HG03095 (cell line): ENCODE data around the gene PTPRM.

Source experiments
- ATAC-seq: cut with Tn5 transposase; IDR thresholded peaks from one replicate; pipeline ENCODE4 v1.9.1; 2021; ENCODE audit warnings: moderate library complexity; ENCODE audit not compliant: unreplicated experiment

PTPRM gene

DNA sequence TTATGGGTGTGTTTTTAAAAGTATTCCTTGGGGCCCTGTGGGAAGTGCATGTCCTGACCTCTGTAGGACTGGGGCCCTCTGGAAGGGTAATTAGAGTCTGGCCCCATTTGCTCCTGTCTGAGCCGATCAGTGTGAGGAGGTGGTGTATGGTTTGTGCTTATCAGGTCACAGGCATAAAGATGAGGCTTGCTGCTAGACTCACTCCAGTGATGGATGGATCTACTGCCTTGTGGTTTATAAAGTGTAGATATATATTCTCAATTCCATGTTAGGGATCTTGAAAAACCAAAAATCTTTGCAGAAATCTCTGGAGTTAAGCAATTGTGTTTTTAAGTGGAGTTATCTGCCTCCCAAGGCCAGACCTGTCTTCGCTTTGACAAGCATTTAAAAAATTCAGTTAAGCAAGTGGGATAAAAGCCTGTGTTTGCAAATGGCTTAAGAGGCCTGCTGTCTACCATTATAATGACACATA, 182.4 kb downstream of the PTPRM start:
- no peak for ATAC-seq

DNA sequence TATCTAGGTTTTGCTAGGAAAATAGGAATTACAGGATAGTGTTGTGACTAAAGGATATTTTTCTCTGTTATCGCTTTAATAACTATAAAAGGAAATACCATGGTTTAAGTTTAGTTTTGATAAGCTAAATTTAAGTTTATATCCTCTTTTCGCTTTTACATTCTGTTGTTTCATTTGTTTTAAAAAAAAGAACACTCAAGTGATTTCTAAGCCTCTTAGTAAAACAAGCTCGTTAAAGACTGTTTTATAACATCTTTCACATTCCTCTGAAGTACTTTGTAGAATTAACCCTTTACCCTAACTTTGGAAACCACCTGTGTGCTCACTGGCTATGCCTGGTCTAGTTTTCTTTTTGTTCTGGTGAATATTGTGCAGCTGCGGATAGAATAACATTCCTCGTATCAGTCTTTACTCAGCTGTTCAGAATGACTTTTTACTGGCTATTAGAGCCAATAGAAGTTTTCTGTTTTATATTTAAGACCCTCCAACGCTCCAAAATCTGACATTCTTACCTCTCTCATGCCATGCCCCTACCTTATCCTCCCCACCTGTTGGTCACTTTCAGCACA, 183.1 kb downstream of the PTPRM start:
- no peak for ATAC-seq

- ATAC-seq, result no peak
Measured at GRCh38 chr18:7750966-7751365, 183.8 kb downstream of the PTPRM start.

DNA sequence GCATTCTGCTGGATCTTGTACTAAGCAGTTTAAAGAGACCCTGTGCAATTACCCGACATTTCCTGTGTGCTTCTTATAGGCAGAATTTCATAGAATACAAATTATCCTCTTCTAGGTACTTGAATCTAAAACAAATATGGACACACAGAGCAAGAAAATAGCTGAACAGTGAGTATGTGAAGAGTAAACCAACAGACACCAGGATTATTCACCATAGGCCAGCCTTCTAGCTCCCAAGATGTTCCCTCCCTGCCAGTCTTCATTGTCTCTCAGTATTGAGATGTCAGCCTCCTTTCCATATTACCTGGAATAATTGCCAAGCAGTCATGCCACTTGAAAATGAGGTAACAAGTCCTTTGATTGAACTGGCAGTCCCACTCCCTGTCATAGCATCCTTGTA, 187.1 kb downstream of the PTPRM start:
- ATAC-seq, result no peak

DNA sequence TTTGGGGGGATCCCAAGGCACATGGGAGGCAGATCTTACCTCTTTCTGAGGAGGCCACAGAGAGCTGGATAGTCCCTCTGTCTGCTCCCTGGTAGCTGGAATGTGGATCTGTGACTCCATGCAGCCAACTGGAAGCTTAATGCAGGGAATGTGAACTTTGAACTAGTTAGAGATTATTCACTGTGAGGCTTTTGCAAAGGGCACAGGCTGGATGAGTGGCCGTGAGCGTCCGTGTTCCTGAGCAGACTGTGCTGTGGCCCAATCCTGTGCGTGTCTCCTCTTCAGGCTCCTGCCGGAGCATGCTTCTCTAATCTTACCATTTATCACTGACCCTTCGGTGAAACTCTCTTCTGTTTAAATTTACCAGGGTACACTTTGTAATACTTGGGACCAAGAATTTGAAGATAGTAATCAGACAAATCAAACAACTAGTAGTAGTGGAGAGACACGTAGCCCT, 187.6 kb downstream of the PTPRM start:
- no peak for ATAC-seq

- no peak for ATAC-seq
Measured at GRCh38 chr18:7755753-7756475, 188.8 kb downstream of the PTPRM start.

DNA sequence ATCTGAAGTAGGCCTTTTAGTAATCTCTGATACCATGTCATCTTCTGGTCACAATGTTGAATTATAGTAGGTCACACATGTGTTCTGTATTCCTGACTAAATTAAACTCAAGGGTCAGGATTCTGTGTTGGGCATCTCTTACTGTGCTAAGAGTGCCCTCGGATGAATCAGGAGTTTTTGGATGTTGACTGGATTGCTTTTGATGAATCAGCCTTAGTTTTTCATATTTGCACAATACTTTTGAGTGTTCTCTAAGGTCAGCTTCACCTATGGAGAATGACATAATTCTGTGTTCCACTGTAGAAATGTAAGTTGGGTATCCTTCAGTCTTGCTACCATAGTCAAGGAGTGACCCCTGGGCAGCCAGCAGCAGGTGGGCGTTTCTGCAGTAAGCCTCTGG, 190.1 kb downstream of the PTPRM start:
- no peak for ATAC-seq

GRCh38 chr18:7758764-7759163, 191.6 kb downstream of the PTPRM start:
- no peak for ATAC-seq

DNA sequence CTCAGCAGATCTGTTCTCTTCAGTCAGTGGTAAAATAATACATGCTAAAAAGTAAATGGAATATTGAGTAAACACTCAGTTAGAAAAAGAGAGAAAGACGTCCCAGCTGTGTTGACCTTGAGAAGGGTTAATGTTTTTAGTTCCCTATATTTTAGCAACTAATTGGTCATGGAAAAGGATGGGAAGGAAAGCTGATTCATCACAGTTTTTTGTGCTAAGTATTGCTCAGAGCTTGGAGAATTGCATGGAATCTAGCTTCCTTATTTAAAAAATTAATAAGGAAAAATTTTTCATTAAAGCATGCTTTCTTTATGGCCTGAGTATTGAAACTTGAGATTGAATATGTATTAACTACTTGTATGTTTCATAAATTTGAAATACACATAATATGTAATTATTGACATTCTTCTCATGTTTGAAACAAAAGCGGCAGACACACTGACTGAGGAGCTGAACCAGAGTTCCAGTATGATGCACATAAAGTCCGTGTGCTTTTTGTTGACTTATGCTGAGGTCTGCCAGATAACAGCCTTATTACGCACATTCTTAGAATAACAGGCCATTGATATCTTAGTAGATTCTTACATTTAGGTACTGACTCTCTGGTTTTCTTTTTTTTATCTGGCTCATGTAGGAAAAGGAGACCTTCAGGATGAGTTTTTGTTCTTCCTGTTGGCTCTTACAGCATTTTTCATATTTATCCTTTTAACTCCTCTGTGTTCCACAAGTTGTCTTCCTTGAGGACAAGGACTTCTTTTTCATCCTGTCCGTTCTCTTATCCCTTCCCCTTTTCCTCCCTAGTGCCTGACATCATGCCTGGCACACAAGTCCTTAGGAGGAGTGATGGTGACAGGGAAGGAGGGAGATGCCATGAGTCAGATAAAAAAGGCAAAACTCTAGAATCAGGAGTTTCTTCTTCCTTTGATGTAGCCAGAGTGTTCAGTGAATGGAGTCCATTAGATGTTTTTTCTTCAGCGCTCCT, 194.1 kb downstream of the PTPRM start:
- no peak for ATAC-seq

- no peak for ATAC-seq
Measured at GRCh38 chr18:7764405-7764804, 197.3 kb downstream of the PTPRM start.

DNA sequence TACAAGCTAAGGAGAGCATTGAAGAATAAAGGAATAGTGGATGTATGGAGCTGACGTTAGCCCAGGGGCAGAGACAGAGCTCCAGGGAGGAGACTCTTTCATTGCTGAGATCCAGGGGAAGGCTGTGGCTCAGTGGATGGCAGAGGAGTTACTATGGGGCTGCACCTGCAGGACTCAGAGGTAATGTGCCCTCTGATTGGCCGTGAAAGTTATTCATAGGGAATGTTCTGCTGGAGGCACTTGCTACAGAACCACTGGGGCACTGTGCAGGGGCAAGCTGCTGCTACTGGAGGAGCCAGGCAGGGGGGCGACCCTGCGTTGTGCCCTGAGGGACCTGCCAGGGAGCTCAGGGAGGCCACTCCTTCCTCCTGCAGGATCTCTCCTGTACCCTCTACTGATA, 199.2 kb downstream of the PTPRM start:
- no peak for ATAC-seq

DNA sequence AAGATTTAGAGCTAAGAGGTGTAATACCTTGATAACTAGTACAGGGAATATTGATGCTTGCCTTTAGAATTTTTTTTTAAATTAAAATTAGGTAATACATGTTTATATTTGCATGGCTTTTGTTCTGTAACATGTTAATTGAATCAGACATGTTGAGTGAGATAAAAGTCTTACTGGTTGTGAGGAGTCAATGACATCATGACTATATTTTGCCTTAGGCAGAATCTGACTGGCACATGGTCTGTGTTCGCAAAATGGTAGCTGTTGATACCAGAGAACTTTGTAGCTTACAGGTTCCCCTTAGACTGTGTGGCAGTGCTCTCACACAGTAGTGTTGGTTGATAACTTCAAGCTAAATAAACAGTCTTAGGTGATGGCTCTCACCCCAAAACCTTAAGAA, 199.7 kb downstream of the PTPRM start:
- ATAC-seq, result no peak

DNA sequence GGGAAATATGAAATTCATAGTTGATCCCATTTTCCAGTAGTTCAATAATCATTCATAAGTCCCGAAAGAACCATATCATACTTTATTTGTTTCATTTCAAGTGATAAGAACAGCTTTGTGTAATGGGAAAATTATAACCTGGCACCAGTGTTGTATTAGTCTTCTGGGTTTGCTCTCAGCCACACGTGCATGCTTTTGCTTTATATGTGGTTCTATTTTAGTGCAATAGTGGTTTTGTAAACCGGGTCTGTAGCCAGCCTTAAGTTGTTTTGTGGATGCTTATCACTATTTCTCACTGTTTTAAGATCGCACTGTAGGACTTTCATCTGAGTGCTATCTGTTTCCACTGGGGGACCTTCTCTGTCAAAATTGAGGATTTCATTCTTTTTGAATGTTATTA, 203.8 kb downstream of the PTPRM start:
- no peak for ATAC-seq

- ATAC-seq, result no peak
Measured at GRCh38 chr18:7772510-7772888, 205.4 kb downstream of the PTPRM start.

DNA sequence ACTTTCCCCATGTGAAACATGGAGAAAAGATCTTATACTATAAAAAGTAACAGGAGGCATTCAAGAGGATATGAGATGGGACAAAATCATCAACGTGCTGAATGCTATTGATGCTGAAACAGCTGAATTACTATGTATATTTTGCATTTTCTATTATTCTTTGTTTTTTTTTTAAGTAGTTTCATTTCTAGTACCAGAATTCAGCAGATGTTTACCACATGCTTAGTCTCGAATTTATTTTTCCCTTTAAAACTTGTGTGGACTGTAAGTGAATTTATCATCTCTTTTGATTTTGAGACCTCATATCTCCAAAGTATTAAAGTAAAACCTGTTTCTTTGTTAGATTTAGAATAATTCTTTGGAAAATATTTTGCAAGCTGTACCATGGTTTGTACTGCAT, 205.8 kb downstream of the PTPRM start:
- ATAC-seq, result no peak

DNA sequence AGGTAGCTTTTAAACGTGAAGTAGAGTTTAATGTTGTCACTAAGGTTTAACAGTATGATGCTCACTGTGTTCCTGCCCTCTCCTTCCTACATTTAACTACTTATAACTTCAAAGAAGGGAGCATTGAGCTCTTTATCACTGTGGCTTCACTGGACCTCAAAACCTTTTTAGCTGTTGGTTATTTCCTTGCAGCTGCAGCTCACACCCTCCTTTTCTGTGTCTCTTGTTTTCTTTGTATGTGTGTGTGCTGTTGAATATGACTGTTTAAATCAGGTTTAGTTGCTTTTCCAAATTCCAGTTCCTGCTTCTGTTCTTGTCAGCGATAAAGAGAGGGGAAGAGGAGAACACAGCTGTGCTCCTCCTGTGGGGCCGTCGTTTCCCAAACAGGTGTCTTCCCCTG, 208.0 kb downstream of the PTPRM start:
- ATAC-seq, result no peak

GRCh38 chr18:7775843-7776242, 208.7 kb downstream of the PTPRM start:
- no peak for ATAC-seq

DNA sequence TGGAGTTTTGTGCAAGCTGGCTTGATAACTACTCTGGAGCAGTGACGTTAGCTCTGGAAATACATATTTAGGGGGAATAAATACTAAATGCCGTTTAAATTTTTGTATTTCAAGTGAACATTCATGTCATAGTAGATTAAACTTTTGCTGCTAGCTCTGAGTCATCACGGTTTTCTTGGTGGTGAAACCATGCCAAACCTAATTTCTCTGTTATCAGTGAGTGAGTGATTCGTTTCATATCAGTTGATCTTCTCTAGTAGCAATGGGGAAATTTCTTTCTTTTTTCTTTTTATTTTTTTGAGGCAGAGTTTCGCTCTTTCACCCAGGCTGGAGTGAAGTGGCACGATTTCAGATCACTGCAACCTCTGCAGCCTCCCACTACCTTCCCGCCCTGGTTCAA, 211.1 kb downstream of the PTPRM start:
- no peak for ATAC-seq

DNA sequence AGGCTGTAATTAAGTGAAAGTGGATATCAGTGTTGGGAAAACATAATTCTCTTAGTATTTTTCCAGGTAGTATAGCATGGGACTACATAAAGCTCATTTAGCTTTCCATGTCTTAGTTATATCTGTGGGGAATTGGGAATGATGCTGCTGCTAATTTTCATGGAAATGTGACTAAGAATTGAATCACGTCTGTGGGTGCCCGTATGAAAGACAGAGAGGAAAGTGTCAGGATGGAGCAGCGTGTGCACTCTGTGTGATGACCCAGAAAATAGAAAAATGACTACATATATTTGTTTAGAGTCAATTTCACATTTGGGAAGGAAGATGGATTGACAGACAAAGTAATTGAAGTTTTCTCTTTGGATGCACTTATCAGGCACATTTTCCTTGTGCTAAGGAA, 212.1 kb downstream of the PTPRM start:
- no peak for ATAC-seq

DNA sequence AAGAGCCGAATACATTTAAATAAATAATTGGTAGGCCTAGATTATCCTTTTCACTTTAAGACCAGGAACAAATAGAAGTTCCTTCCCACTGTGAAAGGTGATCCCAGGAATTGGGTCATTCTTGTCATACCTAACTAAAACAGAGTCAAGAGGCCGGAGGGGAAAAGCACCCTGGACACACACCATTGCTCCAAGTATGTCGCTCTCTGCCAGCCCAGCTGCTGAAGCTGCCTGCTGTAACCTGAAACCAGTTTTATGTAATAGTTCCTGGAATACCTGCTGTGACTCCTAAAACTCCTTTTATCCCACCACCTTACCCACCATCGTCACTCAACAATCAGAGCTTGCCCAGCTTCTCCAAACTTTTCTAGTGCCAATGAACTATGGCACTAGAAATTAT, 217.1 kb downstream of the PTPRM start:
- no peak for ATAC-seq

- no peak for ATAC-seq
Measured at GRCh38 chr18:7786569-7786968, 219.5 kb downstream of the PTPRM start.

DNA sequence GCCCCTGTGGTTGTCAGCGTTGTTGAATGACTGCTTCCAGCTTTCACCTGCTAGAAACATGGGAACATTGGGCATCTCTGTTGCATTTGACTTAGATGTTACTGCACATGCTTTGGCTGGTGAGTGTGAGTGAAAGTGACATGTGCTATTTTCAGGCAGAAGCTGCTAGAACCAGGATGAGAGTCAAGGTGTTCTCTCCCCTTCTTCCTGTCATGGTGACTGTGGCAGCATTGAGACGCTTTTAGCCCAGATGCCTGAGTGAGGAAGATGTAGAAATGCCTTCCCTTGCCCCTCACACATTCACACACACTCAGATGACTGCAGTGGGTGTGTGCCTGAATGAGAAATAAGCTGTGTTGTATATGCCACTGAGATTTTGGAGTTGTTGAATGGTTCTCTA, 220.2 kb downstream of the PTPRM start:
- no peak for ATAC-seq
